ENCODE results near the gene NIM1K. TPM values are rescaled to one million over a fixed set of nuclear protein-coding genes. Genes with fewer than 3 reads are reported as not detected.

Gene NIM1K
- total and polyA plus RNA-seq, 2 donors (not counting 1 experiment from before 2014, with no cell fraction given) = 0.13 to 0.32 TPM

GRCh38 chr5:43313854-43314457, 121.9 kb downstream of the NIM1K start:
- Histone ChIP-seq H3K4me1 (ENCODE audit: control insufficient read depth in 2 of 2, insufficient read depth in 2 of 2, low read length in 2 of 2) (peaks cover 18 to 31% of the 10 kb centered on the region in 2 donors), H3K79me2 (ENCODE audit: control insufficient read depth, insufficient read depth, low read length) (peaks cover 36% of the 10 kb centered on the region), H3K4me2 (replicated peaks; ENCODE audit: low read depth, low read length, poor library complexity, severe bottlenecking) (peak overlapping the region; percentile 78), H3K4me3 (ENCODE audit: control extremely low read depth in 1 of 5, extremely low read depth in 1 of 5, insufficient read depth in 1 of 5, low read depth in 2 of 5, low read length in 4 of 5) (peak overlapping the region; percentile 32 to 64 (median 48)), H3K27ac (ENCODE audit: low read length in 2 of 2) (peak overlapping the region; percentile 95 to 97), H3K27me3 (replicated peaks in 1 of 4; ENCODE audit: control extremely low read depth in 1 of 4, control insufficient read depth in 3 of 4, insufficient read depth in 4 of 4, low read length in 3 of 4) (no peaks in the 10 kb centered on the region), H3K36me3 (replicated peaks in 1 of 2; ENCODE audit: control extremely low read depth in 1 of 2, control insufficient read depth in 1 of 2, extremely low read depth in 1 of 2, insufficient read depth in 2 of 2, low read length in 1 of 2) (peaks cover 4% of the 10 kb centered on the region in 2 experiments), H4K20me1 (ENCODE audit: control insufficient read depth, insufficient read depth, low read length, poor library complexity, severe bottlenecking) (peaks cover 28% of the 10 kb centered on the region), H3K9me3 (ENCODE audit: control extremely low read depth in 1 of 3, control insufficient read depth in 2 of 3, insufficient read depth in 1 of 3, low read length in 2 of 3) (no peaks in the 10 kb centered on the region), H3K9ac (ENCODE audit: low read length) (peak overlapping the region; percentile 65), H2AFZ (ENCODE audit: insufficient read depth, low read depth, low read length, poor library complexity, severe bottlenecking) (peak overlapping the region; percentile 66)
- POLR2A ChIA-PET = interaction anchor here (0.7 to 2.5 kb wide), 10 partner anchors 10 to 363 kb away, joined by 3 to 38 read pairs (median 4); partner anchors contain the start of genes NNT, TMEM267 and ZNF131
- Mint-ChIP-seq H3K4me1 (peaks cover 39% of the 10 kb centered on the region), H3K27ac (peak overlapping the region; percentile 97), H3K4me3 (peak overlapping the region; percentile 99), H3K27me3 (no peaks in the 10 kb centered on the region), H3K9me3 (ENCODE audit: insufficient read depth) (no peaks in the 10 kb centered on the region)
- DNase-seq (no peak), ATAC-seq (ENCODE audit: low read depth) (no peak)
- CTCF ChIA-PET = interaction anchor here (1.0 to 3.9 kb wide), 7 partner anchors 76 to 693 kb away, joined by 3 to 41 read pairs (median 7); partner anchors contain the start of genes C5orf34, TMEM267 and ZNF131
- intact Hi-C loops (cut with micrococcal nuclease) = loop anchor here (1.0 to 5.0 kb wide), 15 partner anchors 83 to 1444 kb away; partner anchors contain the start of genes ANXA2R, C5orf34, FBXO4 and NNT
- 76% methylated on average over 3 of the region's 8 CpGs for WGBS (ENCODE audit: insufficient coverage)
- TF ChIP-seq EZH2 (IDR thresholded peaks at IDR 0.05; ENCODE audit: borderline replicate concordance, insufficient read depth, low read depth, low read length, poor library complexity, severe bottlenecking) = no peak
- no peak for TF ChIP-seq CTCF (IDR thresholded peaks at IDR 0.05)

- Histone ChIP-seq H3K79me2 (ENCODE audit: control insufficient read depth, insufficient read depth, low read length) (peaks cover 28% of the 10 kb centered on the region), H3K4me1 (ENCODE audit: control insufficient read depth in 2 of 2, insufficient read depth in 2 of 2, low read length in 2 of 2) (peaks cover 18 to 24% of the 10 kb centered on the region in 2 donors), H3K27me3 (replicated peaks in 1 of 4; ENCODE audit: control extremely low read depth in 1 of 4, control insufficient read depth in 3 of 4, insufficient read depth in 4 of 4, low read length in 3 of 4) (no peaks in the 10 kb centered on the region), H2AFZ (ENCODE audit: insufficient read depth, low read depth, low read length, poor library complexity, severe bottlenecking) (peak overlapping the region; percentile 66), H3K4me2 (replicated peaks; ENCODE audit: low read depth, low read length, poor library complexity, severe bottlenecking) (no peak overlapping the region), H3K36me3 (replicated peaks in 1 of 2; ENCODE audit: control extremely low read depth in 1 of 2, control insufficient read depth in 1 of 2, extremely low read depth in 1 of 2, insufficient read depth in 2 of 2, low read length in 1 of 2) (peaks cover 2 to 4% of the 10 kb centered on the region in 2 experiments), H3K4me3 (ENCODE audit: control extremely low read depth in 1 of 5, extremely low read depth in 1 of 5, insufficient read depth in 1 of 5, low read depth in 2 of 5, low read length in 4 of 5) (no peak overlapping the region), H4K20me1 (ENCODE audit: control insufficient read depth, insufficient read depth, low read length, poor library complexity, severe bottlenecking) (peaks cover 23% of the 10 kb centered on the region), H3K27ac (ENCODE audit: low read length in 2 of 2) (peak overlapping the region in 1 of 2 donors; percentile 97), H3K9ac (ENCODE audit: low read length) (no peak overlapping the region), H3K9me3 (ENCODE audit: control extremely low read depth in 1 of 3, control insufficient read depth in 2 of 3, insufficient read depth in 1 of 3, low read length in 2 of 3) (no peaks in the 10 kb centered on the region)
- H3K27me3 Mint-ChIP-seq = no peaks in the 10 kb centered on the region
- no peak for DNase-seq
- intact Hi-C loops (cut with micrococcal nuclease) = loop anchor here (5.0 kb wide), 1 partner anchor 1387 kb away; the partner anchor contains the start of gene FBXO4
- no peaks in the 10 kb centered on the region for H3K9me3 Mint-ChIP-seq (ENCODE audit: insufficient read depth)
- no peak for TF ChIP-seq EZH2 (IDR thresholded peaks at IDR 0.05; ENCODE audit: borderline replicate concordance, insufficient read depth, low read depth, low read length, poor library complexity, severe bottlenecking)
- TF ChIP-seq CTCF (IDR thresholded peaks at IDR 0.05) = no peak
- no peak for ATAC-seq (ENCODE audit: low read depth)
- H3K27ac Mint-ChIP-seq = peak overlapping the region; percentile 47
- no peak overlapping the region for H3K4me3 Mint-ChIP-seq
- H3K4me1 Mint-ChIP-seq = peaks cover 33% of the 10 kb centered on the region
- WGBS (ENCODE audit: insufficient coverage) = no CpG with 5 or more reads among the region's 6 CpGs
- ChIA-PET POLR2A (interaction anchor here (2.5 kb wide), 1 partner anchor 364 kb away, joined by 6 read pairs; no protein-coding TSS in a partner anchor), CTCF (interaction anchor here (1.2 to 3.9 kb wide), 3 partner anchors 75 to 200 kb away, joined by 4 to 41 read pairs (median 25); partner anchors contain the start of genes C5orf34 and TMEM267)
Observed at GRCh38 chr5:43314724-43315123, 122.7 kb downstream of the NIM1K start.
